Activated CD4-positive, alpha-beta memory T cell treated with anti-CD3 and anti-CD28 coated beads, Interleukin-2, amount 10 ng/mL, durations not matched to agents 7 days and 5 days (primary cell): ENCODE measurements around the gene MAP3K6. TPM values are rescaled to one million over a fixed set of nuclear protein-coding genes. Genes with fewer than 3 reads are reported as not detected.

Experiments
- CTCF ChIA-PET: fragments of 350-600 bp; sonication (Branson Sonifier 250); formaldehyde crosslinking; loops from one replicate; lab custom pipeline; 2021; ENCODE audit warnings: antibody characterized with exemption, inconsistent platforms; lab: Charles Lee
- POLR2A ChIA-PET: fragments of 350-600 bp; sonication (Branson Sonifier 250); formaldehyde crosslinking; loops from one replicate; lab custom pipeline; 2021; ENCODE audit warnings: antibody characterized with exemption; lab: Charles Lee
- DNase-seq: peaks from one replicate; pipeline ENCODE4 v3.0.0-alpha.2; 2020
- H3K27ac Mint-ChIP-seq: one replicate; pipeline ENCODE4 v1.8.0; 2021; ENCODE audit warnings: mild to moderate bottlenecking, mixed read lengths
- H3K27me3 Mint-ChIP-seq: one replicate; pipeline ENCODE4 v1.8.0; 2021; ENCODE audit warnings: mixed read lengths
- H3K36me3 Mint-ChIP-seq: one replicate; pipeline ENCODE4 v1.8.0; 2021; ENCODE audit warnings: low read depth, mixed read lengths
- H3K4me1 Mint-ChIP-seq: one replicate; pipeline ENCODE4 v1.8.0; 2021; ENCODE audit warnings: mixed read lengths
- H3K4me3 Mint-ChIP-seq: one replicate; pipeline ENCODE4 v1.8.0; 2021; ENCODE audit warnings: mild to moderate bottlenecking, mixed read lengths
- H3K9me3 Mint-ChIP-seq: one replicate; pipeline ENCODE4 v1.8.0; 2021; ENCODE audit warnings: mixed read lengths
- total RNA-seq, 2 experiments: library from RNA; stranded (reverse); gene quantifications; one replicate each; pipeline ENCODE4 v1.2.3, GENCODE V29; 2021

MAP3K6 gene
- total RNA-seq, 2 experiments from 2014 or later, result 10.5 to 11.1 TPM

- POLR2A ChIA-PET, result interaction anchor here (1.7 kb wide), 1 partner anchor 87 kb away, joined by 5 read pairs; the partner anchor contains the start of gene WASF2
- no peak for DNase-seq
- Mint-ChIP-seq H3K36me3 (peaks cover 15% of the 10 kb centered on the region), H3K4me3 (no peak overlapping the region), H3K27ac (no peak overlapping the region), H3K9me3 (no peaks in the 10 kb centered on the region), H3K4me1 (peaks cover 3% of the 10 kb centered on the region), H3K27me3 (no peaks in the 10 kb centered on the region)
- CTCF ChIA-PET, result interaction anchor here (0.7 to 2.5 kb wide), 10 partner anchors 10 to 266 kb away, joined by 3 to 12 read pairs (median 3); partner anchors contain the start of gene AHDC1
Observed at GRCh38 chr1:27403065-27403726, 36.4 kb upstream of the MAP3K6 start.

DNA sequence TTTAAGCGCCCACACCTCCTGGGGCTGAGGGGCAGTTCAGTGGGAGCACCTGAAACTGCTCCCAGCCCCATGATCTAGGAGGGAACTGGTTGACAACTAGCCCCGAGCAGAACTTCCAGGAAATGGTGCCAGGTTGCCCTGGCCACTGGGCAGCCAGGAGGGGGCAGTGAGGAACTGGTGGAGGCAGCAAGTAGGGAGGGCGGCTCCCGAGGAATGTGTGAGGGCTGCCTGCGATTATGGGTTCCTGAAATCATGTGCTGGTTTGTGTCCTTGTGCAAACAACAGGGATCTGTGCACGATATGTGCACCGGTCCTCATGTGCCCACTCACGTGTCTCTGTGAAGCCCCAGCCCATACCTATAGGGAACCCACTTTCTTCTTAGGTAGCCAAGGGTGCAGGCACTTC lies 35.6 kb upstream of the MAP3K6 start:
- Mint-ChIP-seq H3K4me3 (no peak overlapping the region), H3K36me3 (peaks cover 6% of the 10 kb centered on the region), H3K9me3 (no peaks in the 10 kb centered on the region), H3K4me1 (peaks cover 3% of the 10 kb centered on the region), H3K27me3 (no peaks in the 10 kb centered on the region), H3K27ac (no peak overlapping the region)
- no peak for DNase-seq
- CTCF ChIA-PET, result interaction anchor here (0.7 to 2.5 kb wide), 10 partner anchors 9 to 267 kb away, joined by 3 to 12 read pairs (median 4); partner anchors contain the start of gene AHDC1
- POLR2A ChIA-PET, result interaction anchor here (1.1 to 1.6 kb wide), 3 partner anchors 45 to 260 kb away, joined by 3 to 4 read pairs (median 4); partner anchors contain the start of gene WASF2

DNA sequence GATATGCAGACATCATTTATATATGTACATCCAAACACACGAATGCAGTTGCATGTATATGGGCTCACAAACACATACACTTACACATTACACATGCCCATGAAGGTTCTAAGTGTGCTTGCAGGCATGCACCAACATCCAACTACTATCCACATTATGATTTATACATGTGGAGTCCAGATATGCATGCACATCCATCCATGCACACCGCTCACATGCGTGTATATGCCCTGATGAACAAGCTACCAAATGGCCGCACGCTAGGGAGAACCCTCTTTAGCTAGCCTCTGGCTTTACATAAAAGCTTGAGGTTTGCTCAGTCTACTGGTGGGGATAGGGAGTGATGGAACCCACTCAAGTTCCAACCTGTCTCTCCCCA lies 34.2 kb upstream of the MAP3K6 start:
- CTCF ChIA-PET, result interaction anchor here (0.7 to 2.5 kb wide), 5 partner anchors 13 to 269 kb away, joined by 3 to 12 read pairs (median 4); no protein-coding TSS in a partner anchor
- POLR2A ChIA-PET, result interaction anchor here (1.6 kb wide), 1 partner anchor 262 kb away, joined by 4 read pairs; no protein-coding TSS in a partner anchor
- H3K4me1 Mint-ChIP-seq, result peaks cover 3% of the 10 kb centered on the region
- no peaks in the 10 kb centered on the region for H3K36me3 Mint-ChIP-seq
- H3K4me3 Mint-ChIP-seq, result no peak overlapping the region
- H3K9me3 Mint-ChIP-seq, result no peaks in the 10 kb centered on the region
- no peaks in the 10 kb centered on the region for H3K27me3 Mint-ChIP-seq
- no peak for DNase-seq
- no peak overlapping the region for H3K27ac Mint-ChIP-seq

DNA sequence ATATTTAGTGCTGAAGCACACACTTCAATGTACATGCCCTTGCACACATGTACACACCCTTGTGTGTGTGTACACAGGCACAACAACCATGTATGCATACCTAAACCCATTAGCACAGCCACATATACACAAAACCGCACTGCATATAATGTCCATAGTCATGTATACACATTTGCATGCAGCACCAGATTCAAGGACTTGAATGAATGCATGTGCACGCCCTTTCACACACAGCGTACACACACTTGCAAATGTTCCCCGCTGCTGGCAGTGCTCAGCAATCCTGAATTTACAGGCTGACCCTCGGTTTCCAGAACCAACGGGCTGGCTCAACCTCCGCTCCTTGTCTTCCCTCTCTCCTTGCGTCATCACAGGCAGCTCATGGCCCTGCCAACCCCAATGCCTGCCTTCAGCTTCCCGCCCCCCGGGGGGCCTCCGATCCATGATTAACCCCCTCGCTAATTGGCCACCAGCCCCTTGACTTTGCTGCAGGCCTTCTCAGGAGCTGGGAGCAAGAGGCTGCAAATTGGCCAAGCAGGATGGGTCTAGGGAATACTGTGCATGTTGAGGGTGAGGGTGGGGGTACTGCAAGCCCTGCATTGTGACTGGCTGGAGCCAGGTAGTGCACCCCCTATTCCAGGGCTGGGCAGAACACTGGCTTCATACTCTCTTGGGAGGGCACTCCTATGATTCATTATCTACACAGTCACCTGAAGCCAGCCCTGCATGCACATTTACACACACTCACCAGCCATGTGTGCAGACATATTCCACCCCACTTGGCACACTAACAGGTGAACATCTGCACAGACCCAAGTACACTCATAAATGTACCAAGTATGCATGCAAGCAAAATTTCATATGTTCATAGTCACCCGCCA lies 33.6 kb upstream of the MAP3K6 start:
- Mint-ChIP-seq H3K4me3 (no peak overlapping the region), H3K4me1 (peaks cover 7% of the 10 kb centered on the region), H3K27me3 (no peaks in the 10 kb centered on the region), H3K27ac (no peak overlapping the region), H3K36me3 (no peaks in the 10 kb centered on the region), H3K9me3 (no peaks in the 10 kb centered on the region)
- POLR2A ChIA-PET, result interaction anchor here (1.8 kb wide), 1 partner anchor 100 kb away, joined by 4 read pairs; no protein-coding TSS in a partner anchor
- CTCF ChIA-PET, result no interaction called here
- no peak for DNase-seq

- ChIA-PET POLR2A (interaction anchor here (1.8 kb wide), 1 partner anchor 99 kb away, joined by 4 read pairs; no protein-coding TSS in a partner anchor), CTCF (interaction anchor here (1.1 to 6.6 kb wide), 4 partner anchors 67 to 270 kb away, joined by 4 to 133 read pairs (median 4); no protein-coding TSS in a partner anchor)
- Mint-ChIP-seq H3K9me3 (no peaks in the 10 kb centered on the region), H3K27me3 (no peaks in the 10 kb centered on the region), H3K27ac (no peak overlapping the region), H3K4me1 (peaks cover 10% of the 10 kb centered on the region), H3K4me3 (no peak overlapping the region), H3K36me3 (no peaks in the 10 kb centered on the region)
- DNase-seq, result no peak
Observed at GRCh38 chr1:27399251-27400025, 32.7 kb upstream of the MAP3K6 start.

DNA sequence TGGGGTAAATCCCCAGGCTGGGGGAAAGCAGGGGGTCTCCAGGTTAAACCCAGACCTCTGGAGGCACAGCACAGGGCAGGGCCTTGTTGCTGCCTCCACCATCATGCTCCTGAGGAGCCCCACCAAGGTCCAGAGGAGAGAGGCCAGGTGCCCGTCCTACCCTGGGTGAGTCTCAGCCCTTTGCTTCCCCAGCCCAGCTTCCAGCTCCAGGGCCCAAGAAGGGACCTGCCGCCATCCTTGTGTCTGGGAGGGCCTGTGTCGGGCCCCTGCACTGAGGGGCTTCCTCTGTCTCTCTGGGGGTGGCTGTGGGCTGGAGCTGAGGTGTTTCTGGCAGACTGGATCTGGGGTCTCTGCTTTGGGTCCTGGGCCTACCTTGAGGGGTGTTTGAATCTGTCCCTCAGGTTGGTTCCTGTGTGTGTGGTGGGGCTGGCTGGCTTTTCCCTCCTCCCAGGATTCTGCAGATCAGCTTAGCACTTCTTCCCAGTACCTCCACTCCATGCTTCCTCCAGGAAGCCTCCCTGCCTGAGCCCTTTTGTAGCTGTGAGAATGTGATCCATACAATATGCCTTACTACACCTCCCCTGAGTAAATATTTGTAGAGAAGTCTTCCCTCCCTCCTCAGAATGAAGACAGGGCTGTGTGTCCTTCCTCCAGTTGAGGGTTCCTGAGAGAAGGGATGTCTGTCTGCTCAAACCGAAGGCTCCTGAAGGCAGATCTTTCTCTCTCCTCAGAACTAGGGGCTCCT lies 31.8 kb upstream of the MAP3K6 start:
- DNase-seq, result no peak
- H3K9me3 Mint-ChIP-seq, result no peaks in the 10 kb centered on the region
- no peaks in the 10 kb centered on the region for H3K36me3 Mint-ChIP-seq
- ChIA-PET POLR2A (interaction anchor here (0.9 to 1.8 kb wide), 4 partner anchors 92 to 264 kb away, joined by 3 to 5 read pairs (median 4); no protein-coding TSS in a partner anchor), CTCF (interaction anchor here (1.1 to 6.6 kb wide), 7 partner anchors 11 to 271 kb away, joined by 3 to 133 read pairs (median 4); no protein-coding TSS in a partner anchor)
- no peak overlapping the region for H3K27ac Mint-ChIP-seq
- peaks cover 8% of the 10 kb centered on the region for H3K4me1 Mint-ChIP-seq
- H3K27me3 Mint-ChIP-seq, result no peaks in the 10 kb centered on the region
- no peak overlapping the region for H3K4me3 Mint-ChIP-seq

DNA sequence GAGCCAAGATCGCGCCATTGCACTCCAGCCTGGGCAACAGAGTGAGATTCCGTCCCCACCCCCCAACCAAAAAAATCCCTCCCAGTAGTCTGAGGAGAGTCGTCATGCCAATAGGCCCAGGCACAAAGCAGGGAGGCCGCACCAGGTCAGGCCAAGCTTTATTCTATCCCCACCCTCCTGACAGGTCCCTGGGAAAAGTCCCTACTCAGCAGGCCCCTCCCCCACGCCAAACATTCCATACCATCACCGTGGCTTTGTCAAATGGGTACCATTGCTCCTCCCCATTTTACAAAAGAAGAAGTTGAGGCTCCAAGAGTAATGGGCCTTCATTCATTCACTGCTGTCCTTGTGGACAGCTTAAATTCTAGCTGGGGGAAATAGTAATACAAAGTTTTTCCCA lies 31.0 kb upstream of the MAP3K6 start:
- ChIA-PET CTCF (interaction anchor here (0.7 to 6.6 kb wide), 12 partner anchors 10 to 272 kb away, joined by 3 to 133 read pairs (median 4); partner anchors contain the start of gene MAP3K6), POLR2A (interaction anchor here (0.9 to 4.9 kb wide), 5 partner anchors 32 to 265 kb away, joined by 3 to 24 read pairs (median 4); partner anchors contain the start of gene MAP3K6)
- Mint-ChIP-seq H3K9me3 (no peaks in the 10 kb centered on the region), H3K36me3 (no peaks in the 10 kb centered on the region), H3K27ac (no peak overlapping the region), H3K4me1 (peaks cover 12% of the 10 kb centered on the region), H3K27me3 (no peaks in the 10 kb centered on the region), H3K4me3 (no peak overlapping the region)
- no peak for DNase-seq

- DNase-seq, result no peak
- no peak overlapping the region for H3K27ac Mint-ChIP-seq
- ChIA-PET POLR2A (interaction anchor here (0.9 to 4.9 kb wide), 6 partner anchors 31 to 159 kb away, joined by 3 to 24 read pairs (median 4); partner anchors contain the start of gene MAP3K6), CTCF (interaction anchor here (0.7 to 6.6 kb wide), 13 partner anchors 19 to 272 kb away, joined by 3 to 133 read pairs (median 6); partner anchors contain the start of gene MAP3K6)
- H3K27me3 Mint-ChIP-seq, result no peaks in the 10 kb centered on the region
- peaks cover 16% of the 10 kb centered on the region for H3K4me1 Mint-ChIP-seq
- no peak overlapping the region for H3K4me3 Mint-ChIP-seq
- no peaks in the 10 kb centered on the region for H3K9me3 Mint-ChIP-seq
- no peaks in the 10 kb centered on the region for H3K36me3 Mint-ChIP-seq
Observed at GRCh38 chr1:27397110-27397509, 30.3 kb upstream of the MAP3K6 start.

DNA sequence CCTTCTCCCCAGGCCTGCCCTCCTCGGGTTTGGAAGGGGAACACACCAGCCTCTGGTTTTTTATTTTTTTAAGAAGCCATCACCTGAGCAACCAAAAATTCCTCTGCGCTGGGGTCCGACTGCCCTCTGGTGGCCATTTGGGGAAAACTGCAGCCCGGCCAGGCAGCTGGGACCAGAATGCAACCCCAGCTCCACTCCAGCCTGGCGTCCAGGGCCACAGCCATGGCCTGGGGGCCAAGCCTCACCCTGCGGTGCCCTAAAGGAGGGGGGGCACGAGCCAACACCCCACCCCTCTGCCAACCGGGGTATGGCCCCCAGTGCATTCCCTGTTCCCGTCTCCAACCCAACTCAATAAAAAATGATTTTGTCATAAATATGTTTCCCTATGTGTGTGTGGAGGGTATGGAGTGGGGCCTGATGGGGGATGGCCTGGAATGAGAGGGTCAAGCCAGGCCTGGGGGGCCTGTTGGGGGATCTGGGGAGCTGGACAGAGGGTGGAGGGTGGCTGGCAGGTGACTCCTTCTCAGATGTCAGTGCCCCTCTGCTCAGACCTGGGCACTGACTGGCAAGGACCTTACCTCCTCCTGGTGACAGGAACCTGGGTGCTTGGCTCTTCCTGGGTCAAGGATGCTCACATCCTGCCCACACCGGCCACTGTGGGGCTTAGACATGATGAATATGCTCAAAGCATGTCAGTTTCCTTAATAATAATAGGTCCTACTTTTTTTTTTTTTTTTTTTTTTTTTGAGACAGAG lies 28.9 kb upstream of the MAP3K6 start:
- H3K4me1 Mint-ChIP-seq, result peaks cover 23% of the 10 kb centered on the region
- no peaks in the 10 kb centered on the region for H3K27me3 Mint-ChIP-seq
- no peak overlapping the region for H3K4me3 Mint-ChIP-seq
- no peak overlapping the region for H3K27ac Mint-ChIP-seq
- CTCF ChIA-PET, result interaction anchor here (0.7 to 6.6 kb wide), 23 partner anchors 9 to 349 kb away, joined by 3 to 133 read pairs (median 4); partner anchors contain the start of genes AHDC1, CD164L2 and MAP3K6
- POLR2A ChIA-PET, result interaction anchor here (0.6 to 4.9 kb wide), 10 partner anchors 30 to 261 kb away, joined by 3 to 24 read pairs (median 3); no protein-coding TSS in a partner anchor
- DNase-seq, result peak; percentile 84
- no peaks in the 10 kb centered on the region for H3K36me3 Mint-ChIP-seq
- no peaks in the 10 kb centered on the region for H3K9me3 Mint-ChIP-seq

DNA sequence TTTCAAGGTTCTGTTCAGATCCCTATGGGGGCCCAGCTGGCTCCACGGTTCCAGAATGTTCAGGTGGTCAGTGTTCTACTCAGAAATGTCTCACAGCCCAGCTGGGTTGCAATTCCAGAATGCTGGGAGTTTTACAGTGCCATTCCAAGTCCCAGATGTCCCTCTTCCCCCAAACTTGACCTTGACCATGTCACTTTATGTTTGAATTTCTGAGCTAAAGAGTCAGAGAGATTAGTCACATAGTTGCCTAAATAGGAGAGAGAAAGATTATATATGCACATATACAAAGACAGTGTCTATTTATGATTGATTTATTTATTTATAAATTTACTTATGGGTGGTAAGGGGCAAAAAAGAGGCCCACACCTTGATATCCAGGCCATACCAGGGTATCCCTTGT lies 28.2 kb upstream of the MAP3K6 start:
- no peak overlapping the region for H3K27ac Mint-ChIP-seq
- no peaks in the 10 kb centered on the region for H3K36me3 Mint-ChIP-seq
- no peak overlapping the region for H3K4me3 Mint-ChIP-seq
- ChIA-PET POLR2A (interaction anchor here (0.6 to 4.9 kb wide), 8 partner anchors 15 to 262 kb away, joined by 3 to 24 read pairs (median 3); no protein-coding TSS in a partner anchor), CTCF (interaction anchor here (0.6 to 6.6 kb wide), 22 partner anchors 9 to 349 kb away, joined by 3 to 133 read pairs (median 3); partner anchors contain the start of genes AHDC1, CD164L2, MAP3K6 and SYTL1)
- no peak for DNase-seq
- peaks cover 23% of the 10 kb centered on the region for H3K4me1 Mint-ChIP-seq
- H3K27me3 Mint-ChIP-seq, result no peaks in the 10 kb centered on the region
- H3K9me3 Mint-ChIP-seq, result no peaks in the 10 kb centered on the region
